NCI-H524 treated with DMSO at 0.1 percent for 48 hours (cell line): ENCODE measurements around the gene HNRNPA0.

Experiments used
- DNase-seq: peaks from one replicate; lab custom pipeline; 2025; lab: John Stamatoyannopoulos, UW

The HNRNPA0 gene

GRCh38 chr5:137727623-137728022 lies 26.5 kb downstream of the HNRNPA0 start:
- DNase-seq, result no peak

GRCh38 chr5:137724251-137724650 lies 29.9 kb downstream of the HNRNPA0 start:
- DNase-seq, result no peak

GRCh38 chr5:137718611-137719010 lies 35.6 kb downstream of the HNRNPA0 start:
- DNase-seq, result no peak

GRCh38 chr5:137716337-137716736 lies 37.8 kb downstream of the HNRNPA0 start:
- no peak for DNase-seq

GRCh38 chr5:137715456-137715855 lies 38.7 kb downstream of the HNRNPA0 start:
- no peak for DNase-seq

- no peak for DNase-seq
Observed at GRCh38 chr5:137714946-137715345, 39.2 kb downstream of the HNRNPA0 start.

GRCh38 chr5:137714494-137714893 lies 39.7 kb downstream of the HNRNPA0 start:
- DNase-seq, result no peak

GRCh38 chr5:137712139-137712667 lies 42.0 kb downstream of the HNRNPA0 start:
- DNase-seq, result no peak

GRCh38 chr5:137710086-137710485 lies 44.1 kb downstream of the HNRNPA0 start:
- DNase-seq, result no peak

- no peak for DNase-seq
Observed at GRCh38 chr5:137708796-137709559, 45.2 kb downstream of the HNRNPA0 start.

- no peak for DNase-seq
Observed at GRCh38 chr5:137708062-137708461, 46.1 kb downstream of the HNRNPA0 start.

- DNase-seq, result no peak
Observed at GRCh38 chr5:137706841-137707240, 47.3 kb downstream of the HNRNPA0 start.

- no peak for DNase-seq
Observed at GRCh38 chr5:137705106-137705505, 49.1 kb downstream of the HNRNPA0 start.

GRCh38 chr5:137703565-137703964 lies 50.6 kb downstream of the HNRNPA0 start:
- no peak for DNase-seq

- DNase-seq, result no peak
Observed at GRCh38 chr5:137700282-137700680, 53.9 kb downstream of the HNRNPA0 start.

- DNase-seq, result no peak
Observed at GRCh38 chr5:137699336-137700281, 54.6 kb downstream of the HNRNPA0 start.

GRCh38 chr5:137696481-137696880 lies 57.7 kb downstream of the HNRNPA0 start:
- DNase-seq, result no peak

GRCh38 chr5:137695651-137696428 lies 58.3 kb downstream of the HNRNPA0 start:
- DNase-seq, result no peak
